GM11168 (cell line): ENCODE results near the gene PPP2R2C.

Experiments
- in situ Hi-C: fragments of 300-500 bp; cut with MboI; formaldehyde crosslinking; loops from one replicate; pipeline ENCODE4 v1.12.0; 2022; ENCODE audit warnings: low sequenced_read_pairs; ENCODE audit not compliant: unreplicated experiment

PPP2R2C gene

DNA sequence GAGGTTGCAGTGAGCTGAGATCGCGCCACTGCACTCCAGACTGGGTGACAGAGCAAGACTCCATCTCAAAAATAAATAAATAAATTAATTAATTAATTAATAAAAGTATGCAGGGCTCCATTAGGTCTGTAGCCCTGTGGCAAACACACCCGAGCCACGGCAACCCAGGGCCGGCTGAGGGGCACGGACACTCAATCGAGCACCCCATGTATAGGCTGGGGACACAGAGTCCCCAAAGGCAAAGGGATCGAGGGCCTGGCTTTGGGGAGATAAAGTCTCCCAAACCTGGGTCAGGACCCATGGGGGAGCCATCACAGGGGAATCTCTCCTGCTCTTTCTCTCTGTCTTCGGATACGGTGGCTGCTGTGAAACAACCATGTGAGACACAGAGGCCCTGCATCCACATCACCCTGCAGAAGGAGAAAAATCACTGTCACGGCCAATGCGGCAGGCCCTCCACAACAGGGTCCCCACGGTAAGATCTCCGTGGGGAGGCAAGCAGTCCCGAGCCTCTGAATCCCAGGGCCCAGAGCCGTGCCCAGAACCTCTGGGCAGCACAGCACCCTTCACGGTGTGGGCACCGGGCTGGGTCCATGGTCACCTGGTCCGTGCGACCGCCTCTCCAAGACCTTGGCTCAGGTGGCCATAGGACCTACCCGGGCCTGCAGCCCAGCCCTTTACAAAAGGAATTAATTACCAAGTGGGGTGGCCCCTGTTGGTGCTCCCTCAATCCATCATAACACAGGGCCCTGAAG is 121.0 kb downstream of the PPP2R2C start:
- in situ Hi-C loops, result no loop called here

DNA sequence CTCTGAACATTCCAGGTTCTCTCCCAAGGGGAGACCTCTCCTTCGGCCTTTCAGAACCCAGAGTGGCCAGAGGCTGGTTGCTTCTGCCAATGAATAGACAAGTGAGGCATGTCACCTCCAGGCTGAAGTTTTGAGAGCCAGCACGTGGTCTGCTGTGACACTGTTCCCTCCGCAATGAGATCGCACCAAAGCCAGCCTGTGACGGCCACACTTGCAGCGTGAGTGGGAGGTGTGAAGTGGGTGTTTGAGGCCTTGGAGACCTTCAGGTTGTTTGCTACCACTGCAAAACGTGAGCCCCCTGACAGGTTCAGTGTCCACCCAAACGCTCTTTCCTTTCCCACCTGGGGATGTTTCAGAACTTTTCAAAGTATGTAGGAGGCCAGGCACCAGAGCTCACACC is 121.8 kb downstream of the PPP2R2C start:
- in situ Hi-C loops, result no loop called here

DNA sequence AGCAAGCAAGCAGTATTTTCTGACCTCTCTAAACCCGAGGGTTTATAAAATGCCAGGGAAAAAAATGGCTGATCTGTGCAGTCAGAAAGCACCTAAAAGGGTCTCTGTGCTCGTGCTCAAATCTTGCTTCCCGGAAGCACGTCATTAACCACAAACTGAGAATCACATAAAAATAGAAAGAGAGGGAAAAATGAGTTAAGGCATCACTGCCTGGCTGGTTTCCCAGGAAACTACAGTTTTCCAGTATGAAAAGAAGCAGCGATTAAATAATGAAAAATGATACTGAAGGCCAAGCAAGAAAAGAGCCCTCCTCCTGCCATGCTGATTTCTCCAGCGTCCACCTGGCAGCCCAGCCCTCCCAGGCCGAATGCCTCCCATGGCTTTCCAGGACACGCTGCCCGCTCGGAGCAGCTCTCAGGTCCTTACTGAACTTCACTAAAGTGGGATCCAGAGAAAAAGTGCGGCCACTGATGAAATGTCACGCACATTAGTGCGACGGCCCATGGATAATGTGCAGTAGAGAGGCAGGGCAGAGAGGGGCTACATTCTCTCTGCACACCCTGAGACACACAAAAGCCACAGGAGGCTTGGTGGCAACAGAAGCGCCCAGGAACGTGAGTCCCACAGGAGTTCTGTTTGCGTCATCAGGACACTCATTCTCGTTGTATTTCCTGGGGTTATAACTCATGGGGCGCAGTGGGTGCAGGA is 122.4 kb downstream of the PPP2R2C start:
- in situ Hi-C loops, result no loop called here

DNA sequence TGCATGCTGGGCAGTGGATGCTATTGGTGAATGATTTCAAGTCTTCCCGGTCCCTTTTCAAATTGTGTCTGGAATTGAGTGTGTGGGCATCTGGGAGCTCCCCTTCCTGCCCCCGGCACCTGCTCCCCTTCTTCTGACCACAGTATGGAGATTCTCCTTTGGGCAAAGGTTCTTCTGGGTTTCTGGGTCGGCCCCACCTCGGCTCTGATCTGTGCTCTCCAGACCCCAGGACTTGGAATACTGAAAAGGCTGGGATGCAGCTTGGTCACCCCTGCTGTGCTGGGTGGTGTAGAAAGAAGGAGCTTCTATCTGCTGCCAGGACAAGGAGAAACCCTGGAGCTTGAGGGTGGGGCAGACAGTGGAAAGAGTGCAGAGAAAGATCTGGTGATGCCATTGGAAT is 124.0 kb downstream of the PPP2R2C start:
- in situ Hi-C loops, result no loop called here

DNA sequence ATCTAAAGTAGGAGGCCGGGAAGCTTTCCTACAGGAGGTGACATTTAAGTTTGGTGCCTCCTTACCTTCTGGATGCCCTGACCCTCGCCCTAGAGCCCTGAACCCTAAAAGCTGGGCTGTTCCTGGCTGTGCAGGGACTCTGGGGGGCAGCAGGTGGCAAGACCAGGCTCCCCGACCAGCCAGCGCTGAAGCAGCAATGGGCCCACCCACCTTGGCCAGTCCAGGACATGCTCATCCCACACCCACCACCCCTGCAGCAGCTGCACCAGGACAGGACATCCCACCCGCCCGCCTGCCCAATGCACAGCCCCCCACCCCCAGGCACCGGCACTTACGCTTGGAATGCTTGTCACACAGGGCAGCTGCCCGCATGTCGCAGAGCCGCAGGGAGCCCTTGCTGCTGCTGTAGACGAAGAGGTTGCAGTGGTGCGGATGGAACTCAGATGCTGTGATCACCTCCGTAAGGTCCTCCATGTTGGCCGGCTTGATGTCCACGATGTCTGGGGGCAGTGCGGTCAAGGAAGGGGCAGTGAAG is 124.8 kb downstream of the PPP2R2C start:
- in situ Hi-C loops, result no loop called here

DNA sequence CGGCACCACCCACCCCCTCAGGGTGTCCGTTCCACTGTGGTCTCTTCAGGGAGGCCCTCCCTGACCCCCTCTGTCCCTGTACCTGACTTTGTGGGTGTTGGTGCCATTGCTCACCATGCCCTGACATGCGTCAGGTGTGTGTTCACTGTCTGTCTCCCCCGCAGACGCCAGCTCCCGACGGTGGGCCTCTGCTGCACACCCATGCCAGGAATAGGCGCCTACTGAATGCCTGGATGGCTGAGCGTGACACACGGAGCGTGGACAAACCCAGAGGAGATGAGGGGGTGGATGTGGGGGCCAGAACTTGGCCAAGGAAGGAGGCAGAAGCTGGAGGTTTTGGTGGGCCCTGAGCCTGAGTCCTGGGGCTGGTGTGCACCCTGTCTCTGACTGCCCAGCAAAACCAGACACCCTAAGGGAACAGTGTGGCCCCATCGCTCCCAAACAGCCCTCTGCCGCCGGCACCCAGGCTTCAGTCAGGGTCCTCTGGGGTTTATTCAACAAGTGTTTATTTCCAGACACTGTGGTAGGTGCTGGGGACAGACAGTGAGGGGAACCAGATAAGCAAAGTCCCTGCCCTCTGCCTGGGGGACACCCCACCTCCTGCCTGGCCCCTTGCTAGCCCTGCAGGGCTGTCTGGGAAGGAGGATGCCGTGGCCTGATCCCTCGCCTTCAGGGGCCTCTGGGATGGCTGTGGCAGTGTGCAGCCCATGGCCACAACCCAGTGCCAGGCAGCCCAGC is 125.9 kb downstream of the PPP2R2C start:
- in situ Hi-C loops, result no loop called here

DNA sequence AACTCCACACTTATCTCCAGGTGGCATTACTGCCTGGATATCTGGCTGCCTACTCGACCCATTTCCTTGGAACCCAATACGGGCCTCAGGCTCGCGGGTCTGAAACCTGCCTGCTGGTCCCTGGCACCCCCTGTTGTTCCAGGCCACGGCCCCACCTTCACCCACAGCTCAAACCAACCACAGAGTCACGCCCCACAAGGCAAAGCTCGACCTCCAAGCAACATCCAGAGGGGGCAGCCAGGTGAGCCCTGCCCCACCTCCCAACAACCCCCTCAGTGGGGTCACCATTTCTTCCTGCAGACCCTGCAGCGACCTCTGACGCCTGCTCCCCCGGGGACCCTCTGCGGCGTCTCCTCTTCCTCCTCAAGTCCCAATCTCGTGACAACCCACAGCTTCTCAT is 126.5 kb downstream of the PPP2R2C start:
- in situ Hi-C loops, result no loop called here

DNA sequence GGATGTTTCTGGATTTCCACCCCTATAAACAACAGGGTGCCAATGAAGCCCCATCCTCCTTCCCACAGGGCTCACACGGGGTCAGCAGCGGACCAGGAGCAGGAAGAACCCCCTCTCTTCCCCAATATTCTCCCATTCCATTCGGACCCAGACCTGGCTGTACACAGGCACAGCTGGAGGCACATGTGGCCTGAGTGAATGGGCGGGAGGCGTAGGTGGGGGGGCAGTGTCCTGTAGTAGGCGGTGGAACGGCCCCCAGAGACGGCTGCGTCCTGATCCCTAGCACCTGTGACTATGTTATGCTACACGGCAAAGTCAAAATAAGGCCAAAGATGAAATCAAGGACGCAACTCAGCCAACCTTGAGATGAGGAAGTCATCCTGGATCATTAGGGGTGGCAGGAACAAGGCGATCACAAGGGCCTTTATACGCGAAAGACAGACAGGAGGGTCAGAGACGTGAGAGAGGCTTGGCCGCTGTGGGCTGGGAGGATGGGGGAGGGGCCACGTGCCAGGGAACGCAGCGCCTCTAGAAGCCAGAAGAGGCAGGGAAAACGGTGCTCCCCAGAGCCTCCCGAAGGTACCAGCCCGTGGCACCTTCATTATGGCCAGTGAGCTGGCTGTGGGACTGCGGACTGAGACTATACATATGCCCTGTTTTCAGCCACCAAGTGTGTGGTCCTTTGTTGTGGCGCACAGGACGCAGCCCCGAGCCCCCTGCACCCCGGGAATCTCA is 127.2 kb downstream of the PPP2R2C start:
- in situ Hi-C loops, result no loop called here

DNA sequence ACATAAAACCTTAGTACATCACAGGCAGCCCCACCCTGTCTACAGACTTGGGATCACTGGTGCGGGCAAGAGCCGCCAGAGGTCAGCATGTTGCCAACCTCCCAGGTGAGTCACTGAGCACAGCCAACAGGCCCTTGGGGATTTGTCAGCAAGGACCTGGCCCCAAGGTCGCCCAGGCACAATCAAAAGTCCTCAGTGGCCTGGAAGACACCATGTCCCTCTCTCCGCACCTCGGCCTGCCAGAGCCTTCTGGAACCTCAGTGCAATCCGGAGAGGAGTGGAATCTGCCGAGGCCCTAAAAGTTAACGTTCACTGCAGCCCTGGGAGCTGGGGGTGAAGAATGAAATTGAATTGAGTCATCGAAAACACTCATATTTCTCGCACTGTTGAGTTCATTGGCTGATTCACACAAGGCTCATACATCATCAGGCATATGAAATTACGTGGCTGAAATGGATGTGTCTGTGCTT is 128.4 kb downstream of the PPP2R2C start:
- in situ Hi-C loops, result no loop called here

DNA sequence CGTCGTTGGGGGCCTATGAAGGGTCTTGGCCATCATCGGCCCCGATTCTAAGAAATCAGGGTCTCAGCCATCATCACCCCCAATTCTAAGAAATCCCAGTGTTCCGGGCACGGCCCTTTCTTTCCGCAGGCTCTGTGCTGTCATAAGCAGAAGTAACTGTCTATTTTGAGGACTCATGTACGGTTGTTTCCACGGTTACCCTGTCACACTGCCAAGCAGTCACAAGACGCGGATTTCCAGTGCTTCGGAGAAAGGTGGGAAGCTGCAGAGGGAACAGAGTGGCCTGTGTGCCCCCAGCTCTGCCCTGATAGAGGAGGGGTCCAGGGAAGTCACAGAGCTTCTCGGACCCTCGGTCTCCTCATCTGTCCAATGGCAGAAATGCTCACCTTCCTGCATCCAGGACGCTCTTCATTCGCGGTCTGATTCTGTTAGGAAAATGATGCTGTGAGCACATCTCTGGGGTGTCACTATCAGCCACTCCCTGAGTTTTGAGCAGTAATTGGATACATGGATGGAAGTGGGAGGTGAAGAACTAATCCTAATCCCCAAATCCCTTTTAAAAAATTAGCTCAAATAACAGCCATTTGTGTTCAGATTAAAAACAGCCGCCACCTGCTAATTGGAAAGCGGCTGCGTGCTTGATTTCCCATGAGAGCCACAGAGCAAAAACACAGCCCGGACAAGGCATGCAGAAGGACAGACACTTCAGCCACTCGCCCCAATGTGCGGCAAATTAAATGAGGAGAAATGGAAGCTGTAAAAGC is 129.7 kb downstream of the PPP2R2C start:
- in situ Hi-C loops, result no loop called here

DNA sequence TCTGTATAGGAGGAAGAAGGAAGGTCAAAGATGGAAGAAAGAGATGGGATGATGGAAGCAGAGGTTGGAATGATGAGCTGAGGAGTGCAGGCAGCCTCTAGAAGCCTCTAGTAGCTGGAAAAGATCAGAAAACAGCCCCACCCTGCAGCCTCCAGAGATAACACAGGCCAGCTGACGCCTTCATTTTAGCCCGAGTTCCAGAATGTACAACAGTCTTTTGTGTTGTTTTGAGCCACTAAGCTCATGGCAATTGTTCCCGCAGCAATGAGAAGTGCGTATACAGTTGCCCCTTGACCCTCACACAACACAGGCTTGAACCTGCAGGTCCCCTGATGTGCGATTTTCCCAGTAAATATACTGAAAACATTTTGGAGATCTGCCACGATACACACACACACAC is 130.7 kb downstream of the PPP2R2C start:
- in situ Hi-C loops, result no loop called here

DNA sequence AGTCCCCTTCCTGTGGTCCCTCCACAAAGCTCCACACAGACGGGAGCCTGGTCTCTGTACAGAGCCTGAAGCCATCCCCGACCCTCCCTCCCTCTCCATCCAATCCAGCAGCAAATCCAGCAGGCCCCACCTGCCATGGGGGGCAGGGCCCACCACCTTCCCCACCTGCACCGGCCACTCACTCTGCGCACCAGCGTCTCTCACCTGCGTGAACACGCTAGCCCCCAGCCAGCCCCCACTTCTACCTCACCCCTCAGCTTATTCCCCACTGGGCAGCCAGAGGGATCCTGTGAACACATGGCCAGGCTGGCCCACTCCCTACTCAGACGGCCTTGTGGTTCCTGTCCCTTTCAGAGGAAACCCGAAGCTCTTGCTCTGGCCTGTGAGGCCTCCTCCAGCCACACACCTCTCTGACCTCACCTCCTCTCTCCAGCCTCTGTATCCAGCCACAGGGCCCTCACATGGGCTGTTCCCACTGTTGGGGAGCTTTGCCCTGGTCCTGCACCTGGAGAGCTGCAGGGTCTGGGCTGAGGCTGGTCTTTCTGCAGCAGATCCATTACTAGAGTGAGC is 131.9 kb downstream of the PPP2R2C start:
- in situ Hi-C loops, result no loop called here

DNA sequence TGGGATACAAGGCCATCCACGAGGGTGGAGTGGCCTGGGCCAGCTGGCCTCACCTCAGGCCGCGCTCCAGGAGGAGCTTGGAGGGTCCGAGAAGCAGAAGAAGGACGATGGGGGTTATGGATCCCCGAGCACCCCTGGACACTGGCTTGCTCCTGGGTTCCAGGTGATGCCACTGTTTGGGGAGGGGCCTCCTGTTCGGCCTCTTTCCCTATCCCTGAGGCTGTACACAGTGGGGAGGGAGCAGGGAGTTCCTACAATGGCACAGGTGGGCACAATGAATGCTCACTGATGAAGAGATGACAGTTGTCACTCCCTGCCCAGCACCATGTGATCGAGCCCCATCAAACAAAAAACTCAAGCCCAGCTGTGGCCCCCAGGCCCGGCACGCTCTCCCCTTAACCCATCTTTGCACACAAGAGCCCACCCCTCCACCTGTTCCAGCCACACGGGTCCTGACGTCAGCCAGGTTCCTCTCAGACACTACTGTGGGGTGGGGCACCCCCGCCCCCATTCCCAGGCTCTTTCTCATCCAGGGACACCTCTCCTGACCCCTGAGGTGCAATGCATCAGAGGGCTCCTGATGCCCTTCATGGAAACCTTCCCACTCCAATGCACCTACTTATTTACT is 132.5 kb downstream of the PPP2R2C start:
- in situ Hi-C loops, result no loop called here

DNA sequence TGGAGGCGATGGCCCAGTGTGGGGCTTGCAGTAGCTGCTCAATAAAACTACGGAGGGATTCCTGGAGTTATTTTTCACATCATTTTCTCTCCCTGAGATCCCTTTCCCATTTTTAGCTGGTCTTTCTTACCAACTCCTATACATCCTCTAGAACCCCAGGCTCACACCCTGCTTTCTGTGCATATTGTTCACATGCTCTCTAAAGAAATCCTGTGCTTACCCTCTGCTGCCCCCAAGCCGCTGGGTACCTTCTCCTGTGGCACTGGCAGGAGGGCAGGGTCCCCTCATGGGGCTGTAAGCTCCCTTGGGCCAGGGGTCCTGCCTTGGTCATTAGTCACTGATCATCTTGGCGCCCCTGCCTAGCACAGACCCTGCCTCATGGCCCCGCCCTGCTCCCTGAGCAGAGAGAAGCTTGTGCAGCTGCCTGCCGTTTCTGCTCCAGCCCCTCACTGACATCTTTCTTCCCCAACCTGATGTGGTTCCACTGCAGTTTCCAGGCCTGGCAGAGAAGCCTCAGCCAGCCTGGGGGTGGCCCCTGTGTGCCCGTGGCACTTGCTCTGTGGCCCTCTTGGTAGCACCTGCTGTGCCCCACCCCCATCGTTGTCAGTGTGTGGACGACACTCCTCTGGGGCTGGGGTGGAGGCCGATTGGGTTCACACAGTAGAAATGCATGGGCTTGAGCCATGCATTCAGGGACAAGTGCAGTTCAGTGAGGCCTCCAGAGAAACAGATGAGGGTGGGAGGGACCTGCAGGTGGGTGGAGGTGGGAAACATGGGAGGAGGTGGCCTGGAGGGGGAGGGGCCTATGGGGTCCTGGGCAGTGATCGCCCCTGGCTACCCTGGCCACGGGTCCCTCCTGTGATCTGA is 133.2 kb downstream of the PPP2R2C start:
- in situ Hi-C loops, result no loop called here

DNA sequence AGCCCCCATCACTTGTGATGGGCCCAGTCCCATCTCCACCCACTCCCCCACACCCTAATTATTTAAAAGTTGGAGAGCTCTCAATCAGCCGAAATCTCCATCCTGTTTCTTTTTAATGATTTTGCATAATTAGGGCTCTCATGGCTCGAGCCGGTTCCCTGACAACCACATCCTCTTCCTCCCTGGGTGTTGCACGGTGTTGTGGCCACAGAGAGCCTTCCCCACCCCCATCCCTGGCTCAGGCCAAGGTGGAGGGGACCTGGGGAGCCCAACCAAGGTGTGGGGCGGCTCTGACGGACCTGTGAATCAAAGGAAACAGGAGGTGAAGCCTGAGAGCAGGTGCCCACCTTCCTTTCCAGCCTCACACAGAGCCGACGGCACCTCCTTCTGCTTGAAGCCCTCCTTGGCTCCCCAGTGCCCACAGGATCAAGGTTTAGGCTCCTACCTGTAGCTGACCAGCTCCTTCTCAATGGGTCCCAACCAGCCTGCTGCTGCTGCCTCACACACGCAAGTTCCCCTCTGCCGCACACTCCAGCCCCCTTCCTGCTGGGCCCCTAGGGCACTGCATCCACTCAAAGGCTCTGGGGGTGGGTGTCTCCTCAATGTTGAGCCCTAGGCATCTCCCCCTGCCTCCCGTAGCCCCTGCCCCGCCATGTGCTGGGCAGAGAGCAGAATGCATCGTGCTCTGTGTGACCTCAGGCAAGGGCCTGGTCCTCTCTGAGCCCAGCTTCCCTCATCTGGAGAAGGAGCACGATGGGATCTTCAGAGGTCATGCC is 134.1 kb downstream of the PPP2R2C start:
- in situ Hi-C loops, result no loop called here

DNA sequence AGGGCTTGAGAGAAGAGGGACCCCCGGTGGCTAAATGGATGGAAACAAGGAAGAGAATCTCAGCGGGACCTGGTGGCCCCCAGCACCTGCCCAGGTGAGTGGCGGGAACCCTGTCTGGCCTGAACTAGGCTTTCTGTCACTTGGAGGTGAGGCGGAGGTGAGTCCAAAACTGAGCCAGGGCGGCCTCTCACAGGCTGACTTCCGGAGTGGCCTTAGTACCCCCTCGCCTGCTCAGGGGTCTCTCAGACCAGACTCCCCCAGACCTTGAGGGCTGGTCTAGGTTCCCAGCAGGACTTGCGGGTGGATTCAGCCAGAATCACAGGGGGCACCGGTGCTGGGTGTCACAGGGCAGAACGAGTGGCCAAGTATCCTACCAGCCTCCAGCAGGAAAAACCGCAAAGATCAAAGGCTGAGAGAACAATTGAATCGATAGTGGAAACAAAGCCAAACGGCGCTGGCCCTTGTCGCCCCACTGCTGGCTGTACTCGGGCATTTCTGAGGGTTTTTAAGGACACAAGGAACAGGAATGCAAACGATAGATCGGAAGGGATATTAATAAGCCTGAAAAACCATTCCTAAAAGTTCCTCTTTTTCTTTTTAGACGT is 135.0 kb downstream of the PPP2R2C start:
- in situ Hi-C loops, result no loop called here

DNA sequence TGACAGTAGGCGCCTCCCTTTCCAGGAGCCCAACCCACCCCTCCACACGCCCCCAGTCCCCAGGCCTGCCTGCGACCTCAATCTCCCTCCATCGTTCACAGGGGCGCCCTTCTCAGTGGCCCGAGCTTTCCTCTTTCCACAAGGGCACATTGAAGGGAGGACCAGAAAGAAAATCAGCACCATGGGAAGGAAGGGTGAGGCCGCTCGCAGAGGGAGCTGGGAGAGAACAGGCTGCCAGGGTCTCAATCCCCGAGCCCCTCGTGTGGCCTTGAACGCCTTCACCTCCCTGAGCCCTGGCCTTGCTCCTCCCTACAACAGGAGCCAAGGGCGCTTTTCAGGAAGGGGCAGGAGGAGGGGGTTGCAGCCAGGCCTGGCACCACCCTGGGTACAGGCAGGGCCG is 136.2 kb downstream of the PPP2R2C start:
- in situ Hi-C loops, result no loop called here
